ENCODE measurements around the gene PLEKHH2.

Gene PLEKHH2

GRCh38 chr2:43708891-43709290 lies 71.8 kb downstream of the PLEKHH2 start:
- Histone ChIP-seq H4K91ac (ENCODE audit: low read length) (no peak overlapping the region), H4K8ac (ENCODE audit: low read length) (no peak overlapping the region), H3K4ac (ENCODE audit: low read depth in 1 of 2, low read length in 2 of 2) (no peak overlapping the region), H3K4me1 (ENCODE audit: control insufficient read depth, insufficient read depth, low read depth, low read length) (peaks cover 3% of the 10 kb centered on the region), H3K36me3 (ENCODE audit: control insufficient read depth in 1 of 2, insufficient read depth in 2 of 2, low read depth in 1 of 2, low read length in 2 of 2) (peaks cover 5 to 24% of the 10 kb centered on the region in 2 experiments), H3K23ac (ENCODE audit: low read length in 2 of 2) (no peak overlapping the region), H2BK5ac (ENCODE audit: low read depth, low read length, poor library complexity, severe bottlenecking) (no peak overlapping the region), H2BK15ac (ENCODE audit: low read depth, poor library complexity, severe bottlenecking) (no peak overlapping the region), H3K14ac (ENCODE audit: low read length in 2 of 2) (no peak overlapping the region), H3K9me3 (ENCODE audit: control insufficient read depth, low read length) (no peaks in the 10 kb centered on the region), H3K4me3 (ENCODE audit: insufficient read depth in 1 of 2, low read depth in 1 of 2, low read length in 2 of 2) (no peak overlapping the region), H3K79me1 (replicated peaks; ENCODE audit: low read length, poor library complexity, severe bottlenecking) (no peaks in the 10 kb centered on the region), H3K27me3 (ENCODE audit: control insufficient read depth in 1 of 2, insufficient read depth in 1 of 2, low read length in 2 of 2) (no peaks in the 10 kb centered on the region), H3K4me2 (ENCODE audit: low read length, poor library complexity, severe bottlenecking) (no peak overlapping the region), H3K18ac (ENCODE audit: low read depth in 1 of 2, low read length in 2 of 2) (no peak overlapping the region), H3K9ac (ENCODE audit: low read length) (no peak overlapping the region), H2AFZ (ENCODE audit: low read depth, low read length) (no peak overlapping the region), H2AK5ac (ENCODE audit: low read length, severe bottlenecking) (no peak overlapping the region), H2BK12ac (ENCODE audit: low read length in 2 of 2) (no peak overlapping the region), H3K27ac (ENCODE audit: low read length, poor library complexity, severe bottlenecking) (no peak overlapping the region), H2BK120ac (ENCODE audit: low read depth, low read length) (no peak overlapping the region)
- no peak for DNase-seq

GRCh38 chr2:43710866-43711265 lies 73.8 kb downstream of the PLEKHH2 start:
- no peaks in the 10 kb centered on the region for H3K9me3 ChIP-seq (ENCODE audit: control insufficient read depth, low read length)
- H3K4ac ChIP-seq (ENCODE audit: low read depth in 1 of 2, low read length in 2 of 2) = no peak overlapping the region
- no peak overlapping the region for H2BK15ac ChIP-seq (ENCODE audit: low read depth, poor library complexity, severe bottlenecking)
- H3K79me1 ChIP-seq (replicated peaks; ENCODE audit: low read length, poor library complexity, severe bottlenecking) = no peaks in the 10 kb centered on the region
- H2BK120ac ChIP-seq (ENCODE audit: low read depth, low read length) = no peak overlapping the region
- H3K4me1 ChIP-seq (ENCODE audit: control insufficient read depth, insufficient read depth, low read depth, low read length) = peaks cover 3% of the 10 kb centered on the region
- no peak overlapping the region for H3K14ac ChIP-seq (ENCODE audit: low read length in 2 of 2)
- H4K8ac ChIP-seq (ENCODE audit: low read length) = no peak overlapping the region
- no peak overlapping the region for H3K4me2 ChIP-seq (ENCODE audit: low read length, poor library complexity, severe bottlenecking)
- no peak overlapping the region for H3K18ac ChIP-seq (ENCODE audit: low read depth in 1 of 2, low read length in 2 of 2)
- H3K36me3 ChIP-seq (ENCODE audit: control insufficient read depth in 1 of 2, insufficient read depth in 2 of 2, low read depth in 1 of 2, low read length in 2 of 2) = peaks cover 5 to 24% of the 10 kb centered on the region in 2 experiments
- no peak overlapping the region for H2AFZ ChIP-seq (ENCODE audit: low read depth, low read length)
- H3K27ac ChIP-seq (ENCODE audit: low read length, poor library complexity, severe bottlenecking) = no peak overlapping the region
- H3K4me3 ChIP-seq (ENCODE audit: insufficient read depth in 1 of 2, low read depth in 1 of 2, low read length in 2 of 2) = no peak overlapping the region
- H4K91ac ChIP-seq (ENCODE audit: low read length) = no peak overlapping the region
- DNase-seq = no peak
- H2AK5ac ChIP-seq (ENCODE audit: low read length, severe bottlenecking) = no peak overlapping the region
- no peak overlapping the region for H3K23ac ChIP-seq (ENCODE audit: low read length in 2 of 2)
- no peak overlapping the region for H3K9ac ChIP-seq (ENCODE audit: low read length)
- H2BK12ac ChIP-seq (ENCODE audit: low read length in 2 of 2) = no peak overlapping the region
- no peaks in the 10 kb centered on the region for H3K27me3 ChIP-seq (ENCODE audit: control insufficient read depth in 1 of 2, insufficient read depth in 1 of 2, low read length in 2 of 2)
- H2BK5ac ChIP-seq (ENCODE audit: low read depth, low read length, poor library complexity, severe bottlenecking) = no peak overlapping the region

- Histone ChIP-seq H3K18ac (ENCODE audit: low read depth in 1 of 2, low read length in 2 of 2) (no peak overlapping the region), H2AFZ (ENCODE audit: low read depth, low read length) (no peak overlapping the region), H3K9ac (ENCODE audit: low read length) (peak overlapping the region; percentile 11), H3K14ac (ENCODE audit: low read length in 2 of 2) (no peak overlapping the region), H3K4me1 (ENCODE audit: control insufficient read depth, insufficient read depth, low read depth, low read length) (peaks cover 2% of the 10 kb centered on the region), H2AK5ac (ENCODE audit: low read length, severe bottlenecking) (no peak overlapping the region), H3K23ac (ENCODE audit: low read length in 2 of 2) (no peak overlapping the region), H2BK12ac (ENCODE audit: low read length in 2 of 2) (no peak overlapping the region), H2BK120ac (ENCODE audit: low read depth, low read length) (no peak overlapping the region), H2BK5ac (ENCODE audit: low read depth, low read length, poor library complexity, severe bottlenecking) (no peak overlapping the region), H4K8ac (ENCODE audit: low read length) (no peak overlapping the region), H3K4me2 (ENCODE audit: low read length, poor library complexity, severe bottlenecking) (no peak overlapping the region), H3K4me3 (ENCODE audit: insufficient read depth in 1 of 2, low read depth in 1 of 2, low read length in 2 of 2) (no peak overlapping the region), H3K9me3 (ENCODE audit: control insufficient read depth, low read length) (no peaks in the 10 kb centered on the region), H4K91ac (ENCODE audit: low read length) (no peak overlapping the region), H3K79me1 (replicated peaks; ENCODE audit: low read length, poor library complexity, severe bottlenecking) (no peaks in the 10 kb centered on the region), H3K4ac (ENCODE audit: low read depth in 1 of 2, low read length in 2 of 2) (no peak overlapping the region), H3K27me3 (ENCODE audit: control insufficient read depth in 1 of 2, insufficient read depth in 1 of 2, low read length in 2 of 2) (no peaks in the 10 kb centered on the region), H3K27ac (ENCODE audit: low read length, poor library complexity, severe bottlenecking) (no peak overlapping the region), H2BK15ac (ENCODE audit: low read depth, poor library complexity, severe bottlenecking) (no peak overlapping the region), H3K36me3 (ENCODE audit: control insufficient read depth in 1 of 2, insufficient read depth in 2 of 2, low read depth in 1 of 2, low read length in 2 of 2) (peaks cover 0 to 19% of the 10 kb centered on the region in 2 experiments)
- DNase-seq = peak; percentile 21
- WGBS = 100% methylated on average over 1 of the region's 2 CpGs
Measured at GRCh38 chr2:43714164-43714563, 77.1 kb downstream of the PLEKHH2 start.

GRCh38 chr2:43715300-43716098 lies 78.4 kb downstream of the PLEKHH2 start:
- DNase-seq = no peak
- no peak overlapping the region for H2BK120ac ChIP-seq (ENCODE audit: low read depth, low read length)
- H2BK5ac ChIP-seq (ENCODE audit: low read depth, low read length, poor library complexity, severe bottlenecking) = no peak overlapping the region

More at GRCh38 chr2:43715300-43716098, 78.4 kb downstream of the PLEKHH2 start:
- Histone ChIP-seq H3K23ac (ENCODE audit: low read length in 2 of 2) (no peak overlapping the region), H3K79me1 (replicated peaks; ENCODE audit: low read length, poor library complexity, severe bottlenecking) (no peaks in the 10 kb centered on the region), H3K4ac (ENCODE audit: low read depth in 1 of 2, low read length in 2 of 2) (no peak overlapping the region), H3K4me1 (ENCODE audit: control insufficient read depth, insufficient read depth, low read depth, low read length) (peaks cover 2% of the 10 kb centered on the region), H2BK12ac (ENCODE audit: low read length in 2 of 2) (no peak overlapping the region), H2AFZ (ENCODE audit: low read depth, low read length) (no peak overlapping the region), H2AK5ac (ENCODE audit: low read length, severe bottlenecking) (no peak overlapping the region), H3K4me3 (ENCODE audit: insufficient read depth in 1 of 2, low read depth in 1 of 2, low read length in 2 of 2) (no peak overlapping the region), H3K9ac (ENCODE audit: low read length) (no peak overlapping the region), H3K27ac (ENCODE audit: low read length, poor library complexity, severe bottlenecking) (no peak overlapping the region), H3K27me3 (ENCODE audit: control insufficient read depth in 1 of 2, insufficient read depth in 1 of 2, low read length in 2 of 2) (no peaks in the 10 kb centered on the region), H4K91ac (ENCODE audit: low read length) (no peak overlapping the region), H3K9me3 (ENCODE audit: control insufficient read depth, low read length) (no peaks in the 10 kb centered on the region), H3K4me2 (ENCODE audit: low read length, poor library complexity, severe bottlenecking) (no peak overlapping the region), H3K14ac (ENCODE audit: low read length in 2 of 2) (no peak overlapping the region), H2BK15ac (ENCODE audit: low read depth, poor library complexity, severe bottlenecking) (no peak overlapping the region), H3K18ac (ENCODE audit: low read depth in 1 of 2, low read length in 2 of 2) (no peak overlapping the region), H3K36me3 (ENCODE audit: control insufficient read depth in 1 of 2, insufficient read depth in 2 of 2, low read depth in 1 of 2, low read length in 2 of 2) (peaks cover 0 to 10% of the 10 kb centered on the region in 2 experiments), H4K8ac (ENCODE audit: low read length) (no peak overlapping the region)
- WGBS = 94% methylated on average over 4 of the region's 4 CpGs
